AG10803 (cell line): ENCODE data around the gene SLC16A11.

Source experiments
- DNase-seq: peaks from one replicate; pipeline ENCODE4 v3.0.0; 2010; ENCODE audit warnings: low read depth
- H3K4me3 ChIP-seq: 2 replicates; pipeline ENCODE4 v1.5.1; 2011; ENCODE audit warnings: mild to moderate bottlenecking, low read length, control low read depth
- CTCF ChIP-seq: conservative IDR thresholded peaks from 2 replicates; pipeline ENCODE4 v1.5.1; 2011; ENCODE audit warnings: mild to moderate bottlenecking, low read length, control low read depth, inconsistent platforms

SLC16A11 gene

GRCh38 chr17:7017827-7018200 lies 26.1 kb downstream of the SLC16A11 start:
- H3K4me3 ChIP-seq: no peak overlapping the region; the same call in 1 of the 2 replicates
- TF ChIP-seq CTCF: no peak
- no peak for DNase-seq

GRCh38 chr17:7016886-7017826 lies 26.7 kb downstream of the SLC16A11 start:
- no peak for TF ChIP-seq CTCF
- no peak overlapping the region for H3K4me3 ChIP-seq
- DNase-seq: no peak

GRCh38 chr17:7016418-7016817 lies 27.5 kb downstream of the SLC16A11 start:
- no peak for DNase-seq
- H3K4me3 ChIP-seq: no peak overlapping the region
- TF ChIP-seq CTCF: no peak

- peak; percentile 59 for DNase-seq
- TF ChIP-seq CTCF: no peak
- peak overlapping the region; percentile 86 for H3K4me3 ChIP-seq
These were observed 28.6 kb downstream of the SLC16A11 start for GRCh38 chr17:7014995-7015958.

GRCh38 chr17:7014261-7014994 lies 29.5 kb downstream of the SLC16A11 start:
- TF ChIP-seq CTCF: peak; percentile 46
- DNase-seq: peak; percentile 98
- H3K4me3 ChIP-seq: peak overlapping the region; percentile 96

- no peak for DNase-seq
- TF ChIP-seq CTCF: no peak
- peak overlapping the region; percentile 96 for H3K4me3 ChIP-seq
These were observed 32.0 kb downstream of the SLC16A11 start for GRCh38 chr17:7011942-7012254.
